Gastrocnemius medialis (tissue), 4 donors: ENCODE results near the gene NFKBIB.

Source experiments
- POLR2A ChIP-seq, 2 donors: fragments of 450-650 bp; IDR thresholded peaks; one replicate each; pipeline ENCODE4 v1.6.1; 2017; ENCODE audit warnings: antibody characterized with exemption in 2 of 2, mild to moderate bottlenecking in 2 of 2, moderate library complexity in 2 of 2
- TF ChIP-seq, protein P1 (sequence below), 5 experiments: fragments of 450-650 bp in 3 of 5; fragments of 200-600 bp in 2 of 5; sonication (generic) in 2 of 5; IDR thresholded peaks in 4 of 5; conservative IDR thresholded peaks in 1 of 5; 1 replicate in 4 of 5; 2 replicates in 1 of 5; pipeline ENCODE4 v1.5.1; 2016 to 2019; ENCODE audit warnings: antibody characterized with exemption in 5 of 5, mild to moderate bottlenecking in 3 of 5, moderate library complexity in 3 of 5

DNA sequence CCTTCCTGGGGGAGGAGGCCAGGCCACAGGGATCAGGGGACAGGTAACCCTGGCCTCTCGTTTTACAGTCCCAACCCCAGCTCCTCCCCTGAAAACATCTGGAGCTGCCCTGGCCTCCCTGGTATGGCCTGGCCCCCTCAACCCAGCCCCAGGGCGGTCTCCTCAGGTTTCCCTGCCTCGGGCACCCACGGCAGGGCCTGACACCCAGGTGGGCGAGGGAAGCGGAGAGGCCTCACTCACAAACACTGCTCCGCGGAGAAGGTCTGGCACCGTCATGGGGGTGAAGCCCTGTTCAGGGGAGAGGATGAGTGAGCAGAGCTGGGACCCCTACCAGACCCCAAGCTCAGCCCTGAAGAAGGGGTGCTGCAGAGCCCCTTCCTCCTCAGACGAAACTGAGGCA, 18.8 kb downstream of the NFKBIB start:
- TF ChIP-seq, protein P1, sequence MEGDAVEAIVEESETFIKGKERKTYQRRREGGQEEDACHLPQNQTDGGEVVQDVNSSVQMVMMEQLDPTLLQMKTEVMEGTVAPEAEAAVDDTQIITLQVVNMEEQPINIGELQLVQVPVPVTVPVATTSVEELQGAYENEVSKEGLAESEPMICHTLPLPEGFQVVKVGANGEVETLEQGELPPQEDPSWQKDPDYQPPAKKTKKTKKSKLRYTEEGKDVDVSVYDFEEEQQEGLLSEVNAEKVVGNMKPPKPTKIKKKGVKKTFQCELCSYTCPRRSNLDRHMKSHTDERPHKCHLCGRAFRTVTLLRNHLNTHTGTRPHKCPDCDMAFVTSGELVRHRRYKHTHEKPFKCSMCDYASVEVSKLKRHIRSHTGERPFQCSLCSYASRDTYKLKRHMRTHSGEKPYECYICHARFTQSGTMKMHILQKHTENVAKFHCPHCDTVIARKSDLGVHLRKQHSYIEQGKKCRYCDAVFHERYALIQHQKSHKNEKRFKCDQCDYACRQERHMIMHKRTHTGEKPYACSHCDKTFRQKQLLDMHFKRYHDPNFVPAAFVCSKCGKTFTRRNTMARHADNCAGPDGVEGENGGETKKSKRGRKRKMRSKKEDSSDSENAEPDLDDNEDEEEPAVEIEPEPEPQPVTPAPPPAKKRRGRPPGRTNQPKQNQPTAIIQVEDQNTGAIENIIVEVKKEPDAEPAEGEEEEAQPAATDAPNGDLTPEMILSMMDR (IDR thresholded peaks at IDR 0.05 in 4 of 5, conservative IDR thresholded peaks at IDR 0.05 in 1 of 5), result no peak
- no peak for TF ChIP-seq POLR2A (IDR thresholded peaks at IDR 0.05)
